Spleen (tissue), 7 donors: Measurements from ENCODE around the gene BMP6.

ENCODE experiments used
- POLR2A ChIP-seq, 3 donors: fragments of 450-650 bp; IDR thresholded peaks; one replicate each; pipeline ENCODE4 v1.5.1; 2017; ENCODE audit warnings: antibody characterized with exemption in 3 of 3, mild to moderate bottlenecking in 1 of 3
- POLR2AphosphoS5 ChIP-seq, 3 donors: sonication (generic); formaldehyde crosslinking; IDR thresholded peaks; one replicate each; pipeline ENCODE4 v1.5.1; 2017; ENCODE audit warnings: antibody characterized with exemption in 3 of 3
- TF ChIP-seq, protein P1 (sequence below), 11 experiments: fragments of 200-600 bp in 7 of 11; fragments of 450-650 bp in 4 of 11; sonication (generic) in 4 of 11; IDR thresholded peaks in 8 of 11; conservative IDR thresholded peaks in 3 of 11; 1 replicate in 7 of 11; 2 replicates in 4 of 11; pipeline versions ENCODE4 v1.4.0 to v1.8.0; 2016 to 2021; ENCODE audit warnings: antibody characterized with exemption in 11 of 11, inconsistent platforms in 4 of 11, mild to moderate bottlenecking in 1 of 11
- donor health status: DM: no; HTN: no; CAD: no; lungs with moderate emphysema.
- donor health status: DM: no; HTN: no; CAD: no.
- donor health status: DM: no; HTN: no; CAD: no.

DNA sequence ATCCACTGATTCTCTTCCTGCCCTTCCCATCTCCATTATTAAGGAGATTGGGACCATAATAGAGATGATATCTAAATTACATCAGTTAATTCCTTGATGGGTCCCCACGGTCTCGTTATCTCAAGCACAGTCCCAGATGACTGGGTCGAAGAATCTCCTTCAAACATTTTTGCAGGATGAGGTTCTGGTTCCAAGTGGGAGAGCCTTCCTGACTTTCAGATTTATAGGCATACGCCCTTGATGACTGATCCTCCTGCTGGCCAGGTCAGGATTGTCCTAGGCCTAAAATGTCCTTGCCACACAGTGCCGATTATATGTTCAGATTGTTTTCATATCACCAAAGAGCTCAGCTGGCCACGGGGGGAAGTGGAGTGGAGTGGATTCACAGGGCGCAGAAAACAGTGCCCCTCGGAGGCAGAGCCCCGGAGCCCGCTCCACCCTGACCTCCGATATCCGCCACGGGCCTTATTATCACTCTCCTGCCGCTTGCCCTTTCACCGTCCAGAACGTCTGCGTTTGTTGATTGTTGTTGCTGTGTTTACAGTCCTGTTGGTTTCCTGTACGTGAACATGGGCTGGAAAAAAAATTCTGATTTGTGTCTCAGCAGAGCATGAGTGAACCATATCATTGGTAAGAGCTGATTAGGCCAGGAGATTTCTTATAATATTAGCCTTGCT lies 8.9 kb downstream of the BMP6 start:
- TF ChIP-seq POLR2A (IDR thresholded peaks at IDR 0.05) (no peak), POLR2AphosphoS5 (IDR thresholded peaks at IDR 0.05) (no peak)
- TF ChIP-seq, protein P1, sequence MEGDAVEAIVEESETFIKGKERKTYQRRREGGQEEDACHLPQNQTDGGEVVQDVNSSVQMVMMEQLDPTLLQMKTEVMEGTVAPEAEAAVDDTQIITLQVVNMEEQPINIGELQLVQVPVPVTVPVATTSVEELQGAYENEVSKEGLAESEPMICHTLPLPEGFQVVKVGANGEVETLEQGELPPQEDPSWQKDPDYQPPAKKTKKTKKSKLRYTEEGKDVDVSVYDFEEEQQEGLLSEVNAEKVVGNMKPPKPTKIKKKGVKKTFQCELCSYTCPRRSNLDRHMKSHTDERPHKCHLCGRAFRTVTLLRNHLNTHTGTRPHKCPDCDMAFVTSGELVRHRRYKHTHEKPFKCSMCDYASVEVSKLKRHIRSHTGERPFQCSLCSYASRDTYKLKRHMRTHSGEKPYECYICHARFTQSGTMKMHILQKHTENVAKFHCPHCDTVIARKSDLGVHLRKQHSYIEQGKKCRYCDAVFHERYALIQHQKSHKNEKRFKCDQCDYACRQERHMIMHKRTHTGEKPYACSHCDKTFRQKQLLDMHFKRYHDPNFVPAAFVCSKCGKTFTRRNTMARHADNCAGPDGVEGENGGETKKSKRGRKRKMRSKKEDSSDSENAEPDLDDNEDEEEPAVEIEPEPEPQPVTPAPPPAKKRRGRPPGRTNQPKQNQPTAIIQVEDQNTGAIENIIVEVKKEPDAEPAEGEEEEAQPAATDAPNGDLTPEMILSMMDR (IDR thresholded peaks at IDR 0.05 in 8 of 11, conservative IDR thresholded peaks at IDR 0.05 in 3 of 11), result no peak
